RWPE2 (cell line): Measurements from ENCODE around the gene REEP5.
"Not testable (repeated sequence)": the region's sequence is repeated elsewhere in the genome, so short reads cannot be mapped to it uniquely, and the experiment has no call there.

ENCODE experiments used
- ATAC-seq: fragments of 200-7000 bp; cut with Tn5 transposase; 3 replicates; pipeline ENCODE4 v1.9.1; 2021; ENCODE audit warnings: low read depth
- DNase-seq: peaks from one replicate; pipeline ENCODE4 v3.0.0-alpha.2; 2020; ENCODE audit warnings: low spot score
- H3K27ac ChIP-seq: fragments of 450-650 bp; 2 replicates; pipeline ENCODE4 v1.5.1; 2017; ENCODE audit warnings: mild to moderate bottlenecking; ENCODE audit not compliant: poor library complexity, severe bottlenecking
- H3K27me3 ChIP-seq: fragments of 250-450 bp; sonication (Bioruptor Pico); 2 replicates; pipeline ENCODE4 v1.5.1; 2021; ENCODE audit warnings: mild to moderate bottlenecking, moderate library complexity; ENCODE audit not compliant: insufficient read depth, poor library complexity, severe bottlenecking
- H3K36me3 ChIP-seq: fragments of 250-450 bp; sonication (Bioruptor Pico); 2 replicates; pipeline ENCODE4 v1.5.1; 2020; ENCODE audit warnings: low read depth, mild to moderate bottlenecking, moderate library complexity
- H3K4me1 ChIP-seq: fragments of 250-450 bp; sonication (Bioruptor Pico); 2 replicates; pipeline ENCODE4 v1.5.1; 2021; ENCODE audit warnings: mild to moderate bottlenecking, moderate library complexity; ENCODE audit not compliant: insufficient read depth, poor library complexity, severe bottlenecking
- H3K4me3 ChIP-seq: fragments of 250-450 bp; sonication (Bioruptor Pico); 2 replicates; pipeline ENCODE4 v1.5.1; 2021; ENCODE audit warnings: mild to moderate bottlenecking, moderate library complexity; ENCODE audit not compliant: severe bottlenecking
- H3K9me3 ChIP-seq: fragments of 250-450 bp; sonication (Bioruptor Pico); 2 replicates; pipeline ENCODE4 v1.5.1; 2021; ENCODE audit warnings: mild to moderate bottlenecking, moderate library complexity; ENCODE audit not compliant: severe bottlenecking
- CTCF ChIP-seq: fragments of 450-650 bp; IDR thresholded peaks from one replicate; pipeline ENCODE4 v1.5.1; 2017; ENCODE audit warnings: mild to moderate bottlenecking, moderate library complexity; ENCODE audit not compliant: poor library complexity, severe bottlenecking

REEP5 gene

GRCh38 chr5:112965733-112966306 is 43.8 kb upstream of the REEP5 start:
- no peak for ATAC-seq
- TF ChIP-seq CTCF: no peak

GRCh38 chr5:112963374-112963733 is 41.3 kb upstream of the REEP5 start:
- H3K4me3 ChIP-seq, H3K9me3 ChIP-seq, H3K36me3 ChIP-seq, H3K27me3 ChIP-seq, DNase-seq, H3K27ac ChIP-seq, ATAC-seq: not testable (repeated sequence)
- H3K4me1 ChIP-seq: peaks cover 20% of the 10 kb centered on the region

More at GRCh38 chr5:112965733-112966306, 43.8 kb upstream of the REEP5 start:
- Histone ChIP-seq H3K9me3 (no peaks in the 10 kb centered on the region), H3K36me3 (no peaks in the 10 kb centered on the region), H3K27me3 (no peaks in the 10 kb centered on the region), H3K27ac (no peak overlapping the region), H3K4me1 (peaks cover 4% of the 10 kb centered on the region), H3K4me3 (no peak overlapping the region)
- DNase-seq: no peak

GRCh38 chr5:112960863-112961504 is 39.0 kb upstream of the REEP5 start:
- TF ChIP-seq CTCF: no peak
- Histone ChIP-seq H3K36me3 (no peaks in the 10 kb centered on the region), H3K4me1 (peaks cover 32% of the 10 kb centered on the region), H3K27me3 (no peaks in the 10 kb centered on the region), H3K4me3 (no peak overlapping the region), H3K9me3 (no peaks in the 10 kb centered on the region), H3K27ac (no peak overlapping the region)
- ATAC-seq (no peak), DNase-seq (no peak)

GRCh38 chr5:112960315-112960714 is 38.3 kb upstream of the REEP5 start:
- H3K4me3 ChIP-seq: no peak overlapping the region
- TF ChIP-seq CTCF: no peak
- DNase-seq (no peak), ATAC-seq (no peak)
- no peak overlapping the region for H3K27ac ChIP-seq
- H3K9me3 ChIP-seq: no peaks in the 10 kb centered on the region
- no peaks in the 10 kb centered on the region for H3K36me3 ChIP-seq
- peaks cover 32% of the 10 kb centered on the region for H3K4me1 ChIP-seq
- H3K27me3 ChIP-seq: no peaks in the 10 kb centered on the region

GRCh38 chr5:112959872-112960271 is 37.8 kb upstream of the REEP5 start:
- H3K36me3 ChIP-seq, H3K9me3 ChIP-seq, H3K27me3 ChIP-seq, H3K27ac ChIP-seq, H3K4me3 ChIP-seq: not testable (repeated sequence)
- H3K4me1 ChIP-seq: peaks cover 32% of the 10 kb centered on the region
- ATAC-seq: peak; percentile 44
- peak; percentile 79 for DNase-seq
